Subcutaneous abdominal adipose tissue (tissue), 5 donors: ENCODE measurements around the gene RUFY3.
A peak's percentile ranks its signal among the peaks of the same experiment; 100 is the strongest.

ENCODE experiments used
- H3K27ac ChIP-seq: one replicate; pipeline ENCODE4 v1.7.0; 2013; ENCODE audit warnings: low read depth, mild to moderate bottlenecking, inconsistent platforms, low read length, moderate library complexity
- H3K27me3 ChIP-seq, 5 donors: one replicate each; pipeline ENCODE4 v1.7.0; 2013; ENCODE audit warnings: low read length in 5 of 5, inconsistent platforms in 1 of 5; ENCODE audit not compliant: control insufficient read depth in 5 of 5, insufficient read depth in 4 of 5
- H3K36me3 ChIP-seq, 5 donors: one replicate each; pipeline ENCODE4 v1.7.0; 2013; ENCODE audit warnings: low read length in 5 of 5; ENCODE audit not compliant: control insufficient read depth in 5 of 5, insufficient read depth in 5 of 5
- H3K4me1 ChIP-seq, 5 donors: one replicate each; pipeline ENCODE4 v1.7.0; 2013; ENCODE audit warnings: low read length in 5 of 5, mild to moderate bottlenecking in 3 of 5, moderate library complexity in 1 of 5; ENCODE audit not compliant: control insufficient read depth in 5 of 5, insufficient read depth in 5 of 5
- H3K4me3 ChIP-seq, 5 donors: one replicate each; pipeline ENCODE4 v1.7.0; 2013; ENCODE audit warnings: low read length in 5 of 5, low read depth in 1 of 5
- H3K9ac ChIP-seq, 5 donors: one replicate each; pipeline ENCODE4 v1.7.0; 2013; ENCODE audit warnings: low read length in 5 of 5, mild to moderate bottlenecking in 4 of 5, moderate library complexity in 3 of 5
- H3K9me3 ChIP-seq, 5 donors: one replicate each; pipeline ENCODE4 v1.7.0; 2013; ENCODE audit warnings: low read length in 5 of 5; ENCODE audit not compliant: control insufficient read depth in 5 of 5
- donor health status: healthy.
- donor health status: healthy.
- donor health status: healthy.
- donor health status: healthy.
- donor health status: healthy.

Gene RUFY3

DNA sequence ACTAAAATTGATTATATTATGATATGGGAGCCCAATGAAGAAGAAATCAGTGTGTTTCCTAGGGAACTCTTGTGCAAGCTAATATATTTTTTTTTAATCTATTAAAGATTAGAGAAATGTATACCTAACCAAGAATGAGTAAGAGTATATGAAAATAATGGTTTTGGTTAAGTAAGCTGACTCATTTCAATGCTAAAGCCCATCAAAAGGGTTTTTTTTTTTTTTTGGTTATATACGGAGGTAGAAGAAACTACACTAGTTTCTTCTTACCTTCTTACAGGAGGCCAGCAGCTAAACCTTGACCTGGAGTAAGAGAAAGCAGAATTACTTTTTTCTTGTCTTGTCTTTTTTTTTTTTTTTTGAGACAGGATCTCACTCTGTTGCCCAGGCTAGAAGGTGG, 27.5 kb downstream of the RUFY3 start:
- Histone ChIP-seq H3K36me3 (no peaks in the 10 kb centered on the region), H3K4me1 (peaks cover 0 to 17% (median 10%) of the 10 kb centered on the region in 5 donors), H3K4me3 (no peak overlapping the region), H3K27me3 (no peaks in the 10 kb centered on the region), H3K27ac (no peak overlapping the region), H3K9ac (no peak overlapping the region), H3K9me3 (no peaks in the 10 kb centered on the region)

DNA sequence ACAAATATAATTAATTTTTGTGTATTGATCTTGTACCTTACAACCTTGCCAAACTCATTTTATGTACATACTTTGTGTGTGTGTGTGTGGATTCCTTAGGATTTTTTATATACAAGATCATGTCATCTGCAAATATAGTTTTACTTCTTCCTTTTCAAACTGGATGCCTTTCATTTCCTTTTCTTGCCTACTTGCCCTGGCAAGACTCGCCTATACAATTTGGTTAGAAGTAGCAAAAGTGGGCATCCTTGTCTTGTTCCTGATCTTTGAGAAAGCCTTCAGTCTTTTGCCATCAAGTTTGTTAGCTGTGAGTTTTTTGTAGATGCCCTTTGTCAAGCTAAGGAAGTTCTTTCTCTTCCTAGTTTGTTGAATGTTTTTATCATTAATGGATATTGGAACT, 30.5 kb downstream of the RUFY3 start:
- Histone ChIP-seq H3K4me1 (peaks cover 0 to 13% (median 4%) of the 10 kb centered on the region in 5 donors), H3K27ac (no peak overlapping the region), H3K9me3 (no peaks in the 10 kb centered on the region), H3K9ac (no peak overlapping the region), H3K4me3 (no peak overlapping the region), H3K36me3 (no peaks in the 10 kb centered on the region), H3K27me3 (no peaks in the 10 kb centered on the region)

DNA sequence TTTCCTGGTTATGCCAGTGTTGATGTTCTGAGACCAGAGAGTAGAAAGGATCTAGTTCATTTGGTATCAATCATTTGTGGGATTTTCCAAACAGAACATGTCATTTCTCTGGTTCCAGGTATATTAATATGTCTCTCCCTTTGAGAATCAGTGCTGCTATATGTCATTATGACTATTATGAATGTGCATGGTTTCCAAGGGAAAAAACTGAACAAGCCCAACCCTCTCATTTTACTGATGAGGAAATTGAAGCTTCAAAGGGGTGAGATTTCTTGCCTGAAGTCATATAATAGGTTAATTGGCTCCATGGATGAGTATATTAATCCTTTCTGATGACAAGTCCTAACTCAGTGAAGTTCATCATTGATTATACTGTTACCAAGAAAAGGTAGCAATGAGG, 31.9 kb downstream of the RUFY3 start:
- H3K27ac ChIP-seq, result no peak overlapping the region
- H3K9ac ChIP-seq, result no peak overlapping the region
- H3K36me3 ChIP-seq, result no peaks in the 10 kb centered on the region
- H3K4me3 ChIP-seq, result no peak overlapping the region
- H3K4me1 ChIP-seq, result peaks cover 0 to 13% (median 3%) of the 10 kb centered on the region in 5 donors
- no peaks in the 10 kb centered on the region for H3K27me3 ChIP-seq
- no peaks in the 10 kb centered on the region for H3K9me3 ChIP-seq

DNA sequence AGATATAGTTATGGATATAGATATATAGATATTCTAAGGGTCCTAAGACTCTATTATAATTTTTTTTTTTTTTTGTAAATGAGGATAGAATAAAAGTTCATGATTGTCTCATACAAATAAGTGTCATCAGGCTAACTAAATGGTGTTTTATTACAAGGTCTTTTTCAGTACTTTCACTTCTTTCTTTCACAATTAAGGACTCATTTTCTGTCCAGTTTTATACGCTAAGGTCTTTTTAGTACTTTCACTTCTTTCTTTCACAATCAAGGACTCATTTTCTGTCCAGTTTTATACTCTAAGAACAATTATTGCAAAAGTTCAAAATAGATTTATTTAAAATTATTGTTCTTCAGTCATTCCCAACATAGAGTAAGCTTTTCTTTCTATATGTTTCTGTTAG, 32.7 kb downstream of the RUFY3 start:
- peak overlapping the region; percentile 57 for H3K27ac ChIP-seq
- peak overlapping the region in 1 of 5 donors; percentile 32 for H3K9ac ChIP-seq
- no peaks in the 10 kb centered on the region for H3K9me3 ChIP-seq
- H3K4me1 ChIP-seq, result peaks cover 0 to 19% (median 6%) of the 10 kb centered on the region in 5 donors
- peak overlapping the region in 1 of 5 donors; percentile 22 for H3K4me3 ChIP-seq
- H3K36me3 ChIP-seq, result no peaks in the 10 kb centered on the region
- H3K27me3 ChIP-seq, result no peaks in the 10 kb centered on the region

DNA sequence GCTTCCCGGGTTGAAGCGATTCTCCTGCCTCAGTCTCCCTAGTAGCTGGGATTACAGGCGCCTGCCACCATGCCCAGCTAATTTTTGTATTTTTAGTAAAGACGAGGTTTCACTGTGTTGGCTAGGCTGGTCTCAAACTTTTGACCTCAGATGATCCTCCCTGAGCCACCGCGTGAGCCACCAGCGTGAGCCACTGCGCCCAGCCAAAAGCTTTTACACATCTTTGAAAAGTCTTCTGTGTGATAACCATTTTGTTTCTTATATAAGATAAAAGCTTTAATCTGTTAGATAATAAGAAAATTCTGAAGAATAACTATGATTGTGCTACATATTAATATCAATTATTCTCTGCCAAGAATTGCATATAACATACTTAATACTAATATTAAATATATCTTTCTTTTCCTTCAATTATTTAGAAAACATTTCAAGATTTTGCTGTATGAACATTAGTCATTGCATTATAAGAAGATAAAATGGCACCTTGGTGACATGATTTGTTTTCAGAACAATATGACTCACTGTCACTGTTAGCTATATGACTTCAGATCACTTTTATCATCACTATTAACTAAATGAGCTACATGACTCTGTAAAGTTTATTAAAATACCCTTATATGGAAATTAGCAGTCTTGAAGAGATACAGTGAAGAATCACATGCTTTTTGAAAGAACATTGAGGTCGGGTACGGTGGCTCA, 33.4 kb downstream of the RUFY3 start:
- Histone ChIP-seq H3K9ac (no peak overlapping the region), H3K27ac (peak overlapping the region; percentile 57), H3K4me3 (peak overlapping the region in 1 of 5 donors; percentile 22), H3K4me1 (peaks cover 0 to 24% (median 11%) of the 10 kb centered on the region in 5 donors), H3K9me3 (no peaks in the 10 kb centered on the region), H3K27me3 (no peaks in the 10 kb centered on the region), H3K36me3 (no peaks in the 10 kb centered on the region)

DNA sequence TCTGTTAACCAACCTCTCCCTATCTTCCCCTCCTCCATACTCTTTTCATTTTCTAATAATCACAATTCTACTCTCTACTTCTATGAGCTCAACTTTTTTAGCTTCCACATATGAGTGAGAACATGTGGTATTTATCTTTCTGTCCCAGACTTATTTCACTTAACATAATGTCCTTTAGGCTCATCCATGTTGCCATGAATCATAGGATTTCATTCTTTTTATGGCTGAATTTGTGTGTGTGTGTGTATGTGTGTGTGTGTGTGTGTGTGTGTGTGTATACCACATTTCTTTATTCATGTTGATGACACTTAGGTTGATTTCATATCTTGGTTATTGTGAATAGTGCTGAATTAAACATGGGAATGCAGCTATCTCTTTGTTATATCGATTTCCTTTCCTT, 37.4 kb downstream of the RUFY3 start:
- peak overlapping the region in 3 of 5 donors; percentile 16 to 35 (median 23) for H3K4me3 ChIP-seq

DNA sequence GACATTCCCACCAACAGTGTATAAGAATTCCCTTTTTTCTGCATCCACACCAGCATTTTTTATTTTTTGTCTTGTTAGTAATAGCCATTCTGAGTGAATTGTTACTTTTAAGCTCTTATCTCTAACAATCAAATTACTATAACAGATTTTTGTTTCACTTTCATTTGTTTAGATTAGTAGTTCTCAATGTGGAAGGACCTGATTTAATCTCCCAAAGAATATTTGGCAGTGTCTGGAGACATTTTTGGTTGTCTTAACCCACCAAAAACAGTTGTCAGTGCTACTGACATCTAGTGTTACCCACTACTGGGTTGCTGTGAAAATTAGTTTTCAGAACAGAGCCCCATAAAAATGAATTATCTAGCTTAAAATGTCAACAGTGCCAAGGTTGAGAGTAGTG, 37.9 kb downstream of the RUFY3 start:
- peak overlapping the region in 1 of 5 donors; percentile 2 for H3K9ac ChIP-seq
- H3K27ac ChIP-seq, result no peak overlapping the region
- peaks cover 7 to 17% (median 11%) of the 10 kb centered on the region in 5 donors for H3K36me3 ChIP-seq
- H3K9me3 ChIP-seq, result no peaks in the 10 kb centered on the region
- H3K27me3 ChIP-seq, result no peaks in the 10 kb centered on the region
- H3K4me1 ChIP-seq, result peaks cover 0 to 14% (median 11%) of the 10 kb centered on the region in 5 donors
- H3K4me3 ChIP-seq, result peak overlapping the region in 3 of 5 donors; percentile 16 to 35 (median 23)

More for the DNA sequence above, 37.4 kb downstream of the RUFY3 start:
- Histone ChIP-seq H3K27me3 (no peaks in the 10 kb centered on the region), H3K9me3 (no peaks in the 10 kb centered on the region), H3K27ac (no peak overlapping the region), H3K9ac (no peak overlapping the region), H3K4me1 (peaks cover 0 to 18% (median 11%) of the 10 kb centered on the region in 5 donors), H3K36me3 (peaks cover 2 to 12% (median 7%) of the 10 kb centered on the region in 5 donors)

DNA sequence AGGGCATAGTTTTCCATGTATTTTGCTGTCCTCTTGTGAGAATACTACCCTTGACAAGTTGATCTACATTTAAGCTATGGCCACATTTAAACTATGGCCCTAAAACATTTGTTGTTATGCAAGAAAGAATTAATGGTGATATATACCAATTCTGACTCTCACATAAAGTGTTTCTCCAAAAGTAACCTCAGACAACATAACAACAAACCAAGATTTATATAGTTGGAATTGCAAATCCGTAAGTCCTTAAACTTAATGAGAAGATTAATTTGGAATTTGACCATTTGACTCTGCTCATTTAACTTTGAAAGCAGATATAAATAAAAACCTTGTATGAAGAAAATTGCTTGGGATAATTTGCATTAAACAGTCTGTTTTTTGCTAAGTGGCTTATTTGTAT, 38.9 kb downstream of the RUFY3 start:
- H3K9me3 ChIP-seq, result no peaks in the 10 kb centered on the region
- H3K4me3 ChIP-seq, result no peak overlapping the region
- H3K36me3 ChIP-seq, result peaks cover 10 to 21% (median 14%) of the 10 kb centered on the region in 5 donors
- H3K27ac ChIP-seq, result no peak overlapping the region
- no peaks in the 10 kb centered on the region for H3K27me3 ChIP-seq
- H3K4me1 ChIP-seq, result peaks cover 0 to 11% (median 8%) of the 10 kb centered on the region in 5 donors
- H3K9ac ChIP-seq, result no peak overlapping the region

DNA sequence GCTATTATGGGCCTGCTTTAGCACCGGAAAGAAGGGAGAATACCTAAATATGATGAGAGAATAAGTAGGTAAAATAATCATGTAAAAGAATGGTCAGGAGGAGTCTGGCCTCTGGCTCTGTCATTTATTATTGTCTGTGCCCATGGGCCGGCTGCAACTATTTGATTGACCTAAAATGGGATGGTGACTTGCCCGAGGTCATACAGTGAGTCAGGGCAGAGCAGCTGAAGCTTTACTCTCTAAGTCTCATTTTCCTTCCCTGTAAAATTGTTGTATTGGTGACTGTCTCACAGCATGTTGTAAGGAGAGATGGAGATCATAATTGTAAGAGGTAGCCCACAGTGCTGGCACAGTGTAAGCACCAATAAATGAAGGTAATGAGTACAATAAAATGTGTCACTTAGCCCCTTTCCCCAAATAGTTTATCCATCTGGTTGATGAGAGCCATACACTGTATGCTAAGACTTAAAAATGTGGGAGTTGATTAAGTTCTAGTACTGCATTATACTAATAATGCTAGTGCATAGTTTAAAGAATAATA, 39.6 kb downstream of the RUFY3 start:
- H3K36me3 ChIP-seq, result peaks cover 10 to 23% (median 17%) of the 10 kb centered on the region in 5 donors
- no peak overlapping the region for H3K4me3 ChIP-seq
- no peak overlapping the region for H3K27ac ChIP-seq
- H3K9ac ChIP-seq, result no peak overlapping the region
- no peaks in the 10 kb centered on the region for H3K9me3 ChIP-seq
- no peaks in the 10 kb centered on the region for H3K27me3 ChIP-seq
- H3K4me1 ChIP-seq, result peaks cover 0 to 11% (median 8%) of the 10 kb centered on the region in 5 donors

DNA sequence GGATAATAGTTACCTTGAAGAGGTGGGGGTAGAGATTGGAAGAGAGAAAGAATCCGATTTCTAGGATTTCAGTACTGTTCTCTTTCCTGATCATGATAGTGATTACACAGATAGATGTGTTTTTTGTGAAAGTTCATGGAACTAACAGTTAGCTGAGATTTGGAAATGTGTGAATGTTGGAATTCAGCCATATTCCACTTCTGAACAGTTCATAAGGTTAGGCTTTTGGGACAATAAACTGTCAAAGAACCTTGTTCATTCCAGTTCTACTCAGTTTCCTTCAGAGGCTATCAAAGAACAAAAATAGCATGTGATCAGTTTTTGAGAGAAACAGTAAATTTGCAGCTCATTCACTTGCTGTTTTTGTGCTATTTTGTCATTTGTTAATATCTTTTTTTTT, 43.6 kb downstream of the RUFY3 start:
- H3K36me3 ChIP-seq, result peaks cover 25 to 45% (median 40%) of the 10 kb centered on the region in 5 donors
- H3K9ac ChIP-seq, result no peak overlapping the region
- H3K4me3 ChIP-seq, result no peak overlapping the region
- peaks cover 0 to 3% (median 0%) of the 10 kb centered on the region in 5 donors for H3K4me1 ChIP-seq
- no peak overlapping the region for H3K27ac ChIP-seq
- no peaks in the 10 kb centered on the region for H3K27me3 ChIP-seq
- no peaks in the 10 kb centered on the region for H3K9me3 ChIP-seq
